ENCODE results near the gene ACOX3.

Gene ACOX3

DNA sequence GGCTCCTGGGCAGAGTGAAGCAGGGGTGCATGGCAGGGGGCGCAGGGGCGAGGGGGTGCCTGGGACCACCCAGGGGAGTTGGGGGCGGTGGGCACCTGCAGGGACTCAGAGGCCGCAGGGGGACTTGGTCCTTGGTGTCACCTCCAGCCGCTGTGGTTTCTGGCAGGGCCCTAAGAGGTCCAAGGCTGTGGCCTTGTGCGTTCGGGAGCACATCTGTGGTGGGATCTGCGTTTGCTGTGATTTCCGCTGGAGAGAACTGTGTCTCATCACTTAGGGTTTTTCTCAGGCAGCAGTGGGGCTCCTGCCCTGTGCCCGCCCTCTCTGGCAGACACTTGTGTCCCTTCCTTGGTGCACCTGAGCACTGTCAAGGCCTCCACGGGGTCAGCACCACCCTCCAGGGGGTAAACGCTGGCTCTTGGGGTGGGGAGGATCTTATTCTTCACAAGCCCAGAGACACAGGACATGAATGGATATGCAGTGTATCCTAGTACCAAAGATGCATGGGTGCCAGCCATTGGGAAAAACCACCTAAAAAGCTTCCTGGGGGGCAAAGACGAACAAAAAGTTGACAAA, 66.5 kb downstream of the ACOX3 start:
- Histone ChIP-seq H3K36me3 (ENCODE audit: insufficient read depth, low read length) (peaks cover 4% of the 10 kb centered on the region), H3K27ac (ENCODE audit: low read depth, low read length) (no peak overlapping the region), H3K9me3 (ENCODE audit: low read length) (no peaks in the 10 kb centered on the region), H3K27me3 (ENCODE audit: control insufficient read depth in 1 of 2, insufficient read depth in 2 of 2, low read length in 2 of 2) (no peaks in the 10 kb centered on the region), H3K4me3 (ENCODE audit: low read depth in 1 of 2, low read length in 2 of 2) (no peak overlapping the region), H3K4me1 (ENCODE audit: insufficient read depth, low read length) (peaks cover 4% of the 10 kb centered on the region), H3K9ac (ENCODE audit: low read length) (no peak overlapping the region)

GRCh38 chr4:8373270-8373972, 67.1 kb downstream of the ACOX3 start:
- Histone ChIP-seq H3K36me3 (ENCODE audit: insufficient read depth, low read length) (peaks cover 4% of the 10 kb centered on the region), H3K27me3 (ENCODE audit: control insufficient read depth in 1 of 2, insufficient read depth in 2 of 2, low read length in 2 of 2) (no peaks in the 10 kb centered on the region), H3K27ac (ENCODE audit: low read depth, low read length) (no peak overlapping the region)

DNA sequence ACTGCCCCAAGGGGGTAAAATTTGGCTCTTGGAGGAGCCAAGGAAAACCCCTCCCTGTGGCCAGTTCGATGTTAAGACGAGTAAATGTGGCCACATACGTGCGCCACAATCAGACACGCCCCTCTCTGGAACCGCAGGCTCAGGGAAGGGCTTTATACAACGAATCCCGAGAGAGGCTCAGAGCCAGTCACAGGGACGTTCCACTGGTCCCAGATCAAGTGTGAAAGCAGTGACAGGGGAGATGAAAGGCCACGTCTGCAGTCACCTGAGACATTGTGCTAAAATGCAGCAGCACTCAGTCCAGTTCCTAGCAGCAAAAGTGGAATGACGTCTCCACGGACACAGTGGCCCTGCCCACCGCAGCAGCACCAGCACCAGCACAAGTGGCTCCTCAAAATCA, 68.0 kb downstream of the ACOX3 start:
- Histone ChIP-seq H3K9me3 (ENCODE audit: low read length) (no peaks in the 10 kb centered on the region), H3K27ac (ENCODE audit: low read depth, low read length) (no peak overlapping the region), H3K36me3 (ENCODE audit: insufficient read depth, low read length) (peaks cover 4% of the 10 kb centered on the region)

More at GRCh38 chr4:8373270-8373972, 67.1 kb downstream of the ACOX3 start:
- Histone ChIP-seq H3K9ac (ENCODE audit: low read length) (no peak overlapping the region), H3K4me1 (ENCODE audit: insufficient read depth, low read length) (peaks cover 4% of the 10 kb centered on the region), H3K4me3 (ENCODE audit: low read depth in 1 of 2, low read length in 2 of 2) (no peak overlapping the region), H3K9me3 (ENCODE audit: low read length) (no peaks in the 10 kb centered on the region)

GRCh38 chr4:8371596-8371995, 68.9 kb downstream of the ACOX3 start:
- H3K36me3 ChIP-seq (ENCODE audit: insufficient read depth, low read length), result peaks cover 5% of the 10 kb centered on the region

More for the DNA sequence above, 68.0 kb downstream of the ACOX3 start:
- no peak overlapping the region for H3K4me3 ChIP-seq (ENCODE audit: low read depth in 1 of 2, low read length in 2 of 2)
- no peaks in the 10 kb centered on the region for H3K27me3 ChIP-seq (ENCODE audit: control insufficient read depth in 1 of 2, insufficient read depth in 2 of 2, low read length in 2 of 2)
- H3K4me1 ChIP-seq (ENCODE audit: insufficient read depth, low read length), result peaks cover 4% of the 10 kb centered on the region
- no peak overlapping the region for H3K9ac ChIP-seq (ENCODE audit: low read length)

DNA sequence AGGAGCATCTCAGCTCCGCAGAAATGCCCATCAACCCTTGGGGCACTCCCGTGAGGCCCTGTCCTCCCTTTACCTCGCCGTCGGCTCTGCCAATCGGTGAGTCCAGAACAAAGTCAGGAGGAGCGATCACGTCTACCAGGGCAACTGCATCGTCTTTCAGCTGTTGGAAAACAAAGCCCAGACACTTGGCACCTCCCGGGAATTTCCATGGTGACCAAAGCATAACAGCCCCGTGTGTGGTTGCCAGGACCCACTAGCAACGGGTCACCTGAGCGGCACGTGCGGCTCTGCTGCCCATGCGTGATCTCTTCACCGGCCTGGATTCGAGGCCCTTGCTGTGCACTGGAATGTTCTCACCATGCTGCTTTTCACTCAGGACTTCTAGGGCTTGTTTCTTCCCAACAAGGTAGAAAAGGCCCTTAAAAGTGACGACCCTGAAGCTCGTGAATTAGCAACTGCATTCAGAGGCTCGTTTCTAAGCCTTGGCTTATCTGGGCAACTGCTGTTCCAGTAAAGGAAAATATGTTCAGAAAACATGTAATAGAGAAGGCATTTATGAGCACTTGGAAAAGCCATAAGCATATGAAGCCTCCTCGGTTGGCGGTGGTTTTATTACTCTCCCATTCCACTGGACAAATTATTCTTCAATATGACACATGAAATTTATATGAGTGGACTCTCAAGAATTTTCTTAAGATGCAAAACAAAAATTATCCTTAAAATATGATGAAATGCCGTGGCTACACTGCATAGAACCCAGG, 69.5 kb downstream of the ACOX3 start:
- Histone ChIP-seq H3K9me3 (ENCODE audit: low read length) (no peaks in the 10 kb centered on the region), H3K4me1 (ENCODE audit: insufficient read depth, low read length) (peaks cover 4% of the 10 kb centered on the region), H3K36me3 (ENCODE audit: insufficient read depth, low read length) (peaks cover 11% of the 10 kb centered on the region), H3K9ac (ENCODE audit: low read length) (no peak overlapping the region), H3K4me3 (ENCODE audit: low read depth in 1 of 2, low read length in 2 of 2) (no peak overlapping the region), H3K27me3 (ENCODE audit: control insufficient read depth in 1 of 2, insufficient read depth in 2 of 2, low read length in 2 of 2) (no peaks in the 10 kb centered on the region), H3K27ac (ENCODE audit: low read depth, low read length) (no peak overlapping the region)

More at GRCh38 chr4:8371596-8371995, 68.9 kb downstream of the ACOX3 start:
- Histone ChIP-seq H3K4me1 (ENCODE audit: insufficient read depth, low read length) (peaks cover 4% of the 10 kb centered on the region), H3K27ac (ENCODE audit: low read depth, low read length) (no peak overlapping the region), H3K4me3 (ENCODE audit: low read depth in 1 of 2, low read length in 2 of 2) (no peak overlapping the region), H3K9ac (ENCODE audit: low read length) (no peak overlapping the region), H3K9me3 (ENCODE audit: low read length) (no peaks in the 10 kb centered on the region), H3K27me3 (ENCODE audit: control insufficient read depth in 1 of 2, insufficient read depth in 2 of 2, low read length in 2 of 2) (no peaks in the 10 kb centered on the region)

DNA sequence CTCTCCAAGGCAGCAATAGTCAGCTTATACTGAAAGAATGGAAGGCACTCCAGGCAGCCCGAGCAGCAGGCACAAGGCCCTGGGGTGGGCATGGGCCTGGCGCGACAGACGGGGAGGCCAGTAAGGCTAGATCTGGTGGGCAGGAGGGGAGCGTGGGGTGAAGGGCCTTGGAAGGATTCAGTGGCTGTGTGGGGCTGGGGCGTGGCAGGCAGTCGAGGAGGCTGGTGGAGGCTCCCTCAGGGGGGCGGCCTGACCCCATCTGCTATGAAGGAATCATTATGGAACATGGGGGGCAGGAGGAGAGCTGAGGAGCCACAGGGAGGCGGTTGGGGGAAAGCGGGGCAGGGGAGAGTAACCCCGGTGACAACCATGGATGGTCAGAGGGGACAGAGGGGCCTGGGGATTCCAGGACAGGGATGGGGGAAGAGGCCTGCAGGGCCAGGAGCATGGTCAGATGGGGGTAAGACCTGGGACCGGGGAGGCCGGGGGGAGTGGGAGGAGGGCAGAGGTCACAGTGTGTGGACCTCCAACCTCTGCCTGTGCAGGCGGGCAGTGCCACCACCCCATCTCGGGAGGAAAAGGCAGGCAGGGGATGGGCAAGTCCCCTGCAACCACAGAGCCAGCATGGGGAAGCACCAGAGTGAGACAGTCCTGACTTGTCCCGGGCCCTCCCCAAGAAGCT, 70.3 kb downstream of the ACOX3 start:
- no peak overlapping the region for H3K27ac ChIP-seq (ENCODE audit: low read depth, low read length)
- no peak overlapping the region for H3K9ac ChIP-seq (ENCODE audit: low read length)
- H3K36me3 ChIP-seq (ENCODE audit: insufficient read depth, low read length), result peaks cover 19% of the 10 kb centered on the region

DNA sequence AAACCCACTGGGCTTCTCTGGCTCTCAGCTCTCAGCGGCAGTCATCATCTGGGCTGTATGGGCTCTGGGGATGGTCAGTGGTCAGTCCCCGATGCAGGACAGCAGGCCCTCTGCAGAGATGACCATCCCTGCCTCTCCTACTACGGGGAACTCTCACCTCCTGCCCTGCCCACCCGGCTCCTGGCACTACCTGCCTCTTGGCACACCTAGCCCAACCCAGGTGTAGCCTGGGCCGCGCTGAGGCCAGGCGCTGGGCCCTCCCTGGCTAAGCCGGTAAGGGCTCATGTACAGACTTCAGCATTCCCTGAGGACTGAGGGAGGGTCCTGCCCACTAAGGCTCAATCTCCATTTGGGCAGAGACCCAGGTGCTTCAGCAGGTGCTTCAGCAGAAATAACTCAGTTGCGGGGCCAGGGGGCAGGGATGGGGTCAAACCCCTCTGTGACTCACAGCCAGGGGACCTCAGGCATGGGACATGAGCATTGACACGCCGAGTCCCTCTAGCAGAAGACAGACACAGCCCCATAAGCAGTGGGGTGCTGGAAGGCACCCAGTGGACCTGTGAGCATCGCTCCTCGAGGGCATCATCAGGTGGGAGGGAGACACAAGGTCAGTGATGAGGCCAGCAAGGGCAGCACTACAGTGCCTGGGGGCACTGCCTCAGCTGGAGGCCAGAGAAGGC, 71.0 kb downstream of the ACOX3 start:
- Histone ChIP-seq H3K4me3 (ENCODE audit: low read depth in 1 of 2, low read length in 2 of 2) (no peak overlapping the region), H3K27ac (ENCODE audit: low read depth, low read length) (no peak overlapping the region), H3K4me1 (ENCODE audit: insufficient read depth, low read length) (peaks cover 4% of the 10 kb centered on the region), H3K9me3 (ENCODE audit: low read length) (no peaks in the 10 kb centered on the region), H3K36me3 (ENCODE audit: insufficient read depth, low read length) (peaks cover 22% of the 10 kb centered on the region), H3K27me3 (ENCODE audit: control insufficient read depth in 1 of 2, insufficient read depth in 2 of 2, low read length in 2 of 2) (no peaks in the 10 kb centered on the region), H3K9ac (ENCODE audit: low read length) (no peak overlapping the region)

More for the DNA sequence above, 70.3 kb downstream of the ACOX3 start:
- Histone ChIP-seq H3K9me3 (ENCODE audit: low read length) (no peaks in the 10 kb centered on the region), H3K4me1 (ENCODE audit: insufficient read depth, low read length) (peaks cover 4% of the 10 kb centered on the region), H3K27me3 (ENCODE audit: control insufficient read depth in 1 of 2, insufficient read depth in 2 of 2, low read length in 2 of 2) (no peaks in the 10 kb centered on the region), H3K4me3 (ENCODE audit: low read depth in 1 of 2, low read length in 2 of 2) (no peak overlapping the region)

DNA sequence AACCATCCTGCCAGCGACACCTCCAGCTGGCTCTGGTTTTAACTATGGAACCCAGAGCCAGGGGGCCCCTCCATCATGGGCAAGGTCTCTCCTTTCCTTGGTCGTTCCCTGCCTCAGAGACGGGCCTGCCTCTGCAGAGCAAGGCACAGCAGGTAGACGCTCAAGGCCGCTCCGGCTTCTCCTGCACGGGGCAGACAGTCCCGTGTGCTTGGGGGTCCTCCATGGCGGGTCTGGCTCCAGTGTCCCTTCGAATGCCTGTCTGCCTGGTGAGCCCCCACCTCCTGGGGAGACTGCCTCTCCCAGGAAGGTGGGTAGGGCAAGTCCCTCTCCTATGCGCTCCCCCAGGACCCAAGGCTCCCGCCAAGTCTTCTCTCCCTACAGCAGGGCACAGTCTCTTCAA, 71.5 kb downstream of the ACOX3 start:
- H3K4me1 ChIP-seq (ENCODE audit: insufficient read depth, low read length), result peaks cover 4% of the 10 kb centered on the region
- H3K36me3 ChIP-seq (ENCODE audit: insufficient read depth, low read length), result peaks cover 18% of the 10 kb centered on the region
- H3K4me3 ChIP-seq (ENCODE audit: low read depth in 1 of 2, low read length in 2 of 2), result no peak overlapping the region
- no peaks in the 10 kb centered on the region for H3K27me3 ChIP-seq (ENCODE audit: control insufficient read depth in 1 of 2, insufficient read depth in 2 of 2, low read length in 2 of 2)
- no peak overlapping the region for H3K9ac ChIP-seq (ENCODE audit: low read length)
- no peak overlapping the region for H3K27ac ChIP-seq (ENCODE audit: low read depth, low read length)
- no peaks in the 10 kb centered on the region for H3K9me3 ChIP-seq (ENCODE audit: low read length)

DNA sequence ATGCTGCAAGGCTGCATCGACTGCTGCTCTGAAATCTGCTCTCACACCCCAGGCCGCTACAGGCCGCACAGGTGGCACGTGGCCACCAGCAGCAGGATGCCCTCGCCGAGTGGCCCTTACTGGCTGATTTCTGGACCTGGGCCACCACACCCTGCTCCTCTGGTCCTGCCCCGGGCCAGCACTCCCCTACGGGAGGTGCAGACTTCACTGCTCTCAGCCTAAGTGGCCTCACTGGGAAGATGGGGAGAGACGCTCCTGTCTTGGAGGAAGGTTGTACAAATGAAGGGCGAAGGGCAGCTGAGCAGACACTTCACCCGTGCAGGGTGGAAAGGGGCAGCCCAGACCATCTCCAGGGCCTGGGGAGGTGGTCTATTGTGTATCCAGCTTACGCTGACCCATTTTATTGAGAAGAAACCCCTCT, 72.5 kb downstream of the ACOX3 start:
- H3K36me3 ChIP-seq (ENCODE audit: insufficient read depth, low read length), result peaks cover 18% of the 10 kb centered on the region
- no peaks in the 10 kb centered on the region for H3K9me3 ChIP-seq (ENCODE audit: low read length)
- H3K9ac ChIP-seq (ENCODE audit: low read length), result no peak overlapping the region
- no peak overlapping the region for H3K4me3 ChIP-seq (ENCODE audit: low read depth in 1 of 2, low read length in 2 of 2)
- no peaks in the 10 kb centered on the region for H3K27me3 ChIP-seq (ENCODE audit: control insufficient read depth in 1 of 2, insufficient read depth in 2 of 2, low read length in 2 of 2)
- no peak overlapping the region for H3K27ac ChIP-seq (ENCODE audit: low read depth, low read length)
- H3K4me1 ChIP-seq (ENCODE audit: insufficient read depth, low read length), result peaks cover 4% of the 10 kb centered on the region

- Histone ChIP-seq H3K36me3 (ENCODE audit: insufficient read depth, low read length) (peaks cover 18% of the 10 kb centered on the region), H3K4me3 (ENCODE audit: low read depth in 1 of 2, low read length in 2 of 2) (no peak overlapping the region), H3K27me3 (ENCODE audit: control insufficient read depth in 1 of 2, insufficient read depth in 2 of 2, low read length in 2 of 2) (no peaks in the 10 kb centered on the region), H3K27ac (ENCODE audit: low read depth, low read length) (no peak overlapping the region), H3K9me3 (ENCODE audit: low read length) (no peaks in the 10 kb centered on the region), H3K4me1 (ENCODE audit: insufficient read depth, low read length) (peaks cover 4% of the 10 kb centered on the region), H3K9ac (ENCODE audit: low read length) (no peak overlapping the region)
Measured at GRCh38 chr4:8366601-8367000, 73.9 kb downstream of the ACOX3 start.

- Histone ChIP-seq H3K27me3 (ENCODE audit: control insufficient read depth in 1 of 2, insufficient read depth in 2 of 2, low read length in 2 of 2) (no peaks in the 10 kb centered on the region), H3K36me3 (ENCODE audit: insufficient read depth, low read length) (peaks cover 18% of the 10 kb centered on the region)
Measured at GRCh38 chr4:8365951-8366350, 74.6 kb downstream of the ACOX3 start.

More at GRCh38 chr4:8365951-8366350, 74.6 kb downstream of the ACOX3 start:
- no peaks in the 10 kb centered on the region for H3K9me3 ChIP-seq (ENCODE audit: low read length)
- H3K27ac ChIP-seq (ENCODE audit: low read depth, low read length), result no peak overlapping the region
- no peak overlapping the region for H3K9ac ChIP-seq (ENCODE audit: low read length)
- H3K4me3 ChIP-seq (ENCODE audit: low read depth in 1 of 2, low read length in 2 of 2), result no peak overlapping the region
- peaks cover 4% of the 10 kb centered on the region for H3K4me1 ChIP-seq (ENCODE audit: insufficient read depth, low read length)
